ENCODE data around the gene CSAD.

DNA sequence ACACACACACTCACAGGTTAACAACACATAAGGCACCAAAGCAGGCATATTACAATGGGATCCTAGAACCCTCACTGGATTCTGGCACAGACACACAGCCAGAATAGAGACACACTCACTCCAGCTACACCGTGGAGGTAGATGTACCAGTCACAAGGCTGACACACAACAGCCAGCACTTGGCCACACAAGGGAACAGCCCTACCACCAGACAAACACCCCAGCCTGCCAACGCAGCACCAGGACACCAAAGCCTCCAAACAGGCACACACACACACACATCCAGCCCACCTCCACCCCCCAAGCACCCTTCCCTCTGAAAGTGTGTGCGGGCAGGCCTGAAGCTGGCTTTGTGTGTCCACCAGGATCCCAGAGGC lies 37.2 kb upstream of the CSAD start:
- TF ChIP-seq, protein P1, sequence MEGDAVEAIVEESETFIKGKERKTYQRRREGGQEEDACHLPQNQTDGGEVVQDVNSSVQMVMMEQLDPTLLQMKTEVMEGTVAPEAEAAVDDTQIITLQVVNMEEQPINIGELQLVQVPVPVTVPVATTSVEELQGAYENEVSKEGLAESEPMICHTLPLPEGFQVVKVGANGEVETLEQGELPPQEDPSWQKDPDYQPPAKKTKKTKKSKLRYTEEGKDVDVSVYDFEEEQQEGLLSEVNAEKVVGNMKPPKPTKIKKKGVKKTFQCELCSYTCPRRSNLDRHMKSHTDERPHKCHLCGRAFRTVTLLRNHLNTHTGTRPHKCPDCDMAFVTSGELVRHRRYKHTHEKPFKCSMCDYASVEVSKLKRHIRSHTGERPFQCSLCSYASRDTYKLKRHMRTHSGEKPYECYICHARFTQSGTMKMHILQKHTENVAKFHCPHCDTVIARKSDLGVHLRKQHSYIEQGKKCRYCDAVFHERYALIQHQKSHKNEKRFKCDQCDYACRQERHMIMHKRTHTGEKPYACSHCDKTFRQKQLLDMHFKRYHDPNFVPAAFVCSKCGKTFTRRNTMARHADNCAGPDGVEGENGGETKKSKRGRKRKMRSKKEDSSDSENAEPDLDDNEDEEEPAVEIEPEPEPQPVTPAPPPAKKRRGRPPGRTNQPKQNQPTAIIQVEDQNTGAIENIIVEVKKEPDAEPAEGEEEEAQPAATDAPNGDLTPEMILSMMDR (IDR thresholded peaks at IDR 0.05) = no peak
- TF ChIP-seq EP300 (IDR thresholded peaks at IDR 0.05; ENCODE audit: low read depth) = no peak
- no peak for TF ChIP-seq POLR2AphosphoS5 (IDR thresholded peaks at IDR 0.05)
